ENCODE results near the gene NTNG1. TPM values are rescaled to one million over a fixed set of nuclear protein-coding genes. Genes with fewer than 3 reads are reported as not detected.

The NTNG1 gene
- total and polyA plus RNA-seq, 4 donors = 0.72 to 26.7 (median 3.9) TPM

GRCh38 chr1:107291987-107292386 lies 151.1 kb downstream of the NTNG1 start:
- no peaks in the 10 kb centered on the region for H3K27me3 ChIP-seq (ENCODE audit: control insufficient read depth in 3 of 3, insufficient read depth in 3 of 3, low read length in 2 of 3)
- DNase-seq = no peak
- no peak for TF ChIP-seq CTCF (IDR thresholded peaks at IDR 0.05; ENCODE audit: control extremely low read depth, extremely low read depth)
- WGBS, 2 donors = 63 to 67% methylated on average over 5 of the region's 5 CpGs
- H3K9ac ChIP-seq (ENCODE audit: insufficient read depth in 1 of 2, low read length in 2 of 2) = no peak overlapping the region
- no peak overlapping the region for H3K4me3 ChIP-seq
- no peaks in the 10 kb centered on the region for H3K9me3 ChIP-seq (ENCODE audit: control insufficient read depth in 4 of 4, insufficient read depth in 3 of 4, low read length in 3 of 4)
- ATAC-seq (ENCODE audit: insufficient read depth, low FRiP score) = no peak
- peaks cover 0 to 16% (median 1%) of the 10 kb centered on the region in 5 donors for H3K4me1 ChIP-seq (ENCODE audit: control insufficient read depth in 5 of 5, insufficient read depth in 5 of 5, low read length in 5 of 5)
- no peaks in the 10 kb centered on the region for H3K36me3 ChIP-seq (ENCODE audit: control insufficient read depth in 4 of 4, insufficient read depth in 4 of 4, low read length in 4 of 4)
- no peak overlapping the region for H3K27ac ChIP-seq (ENCODE audit: low read depth in 1 of 2, low read length in 1 of 2)

GRCh38 chr1:107293901-107294613 lies 153.2 kb downstream of the NTNG1 start:
- no peak for ATAC-seq (ENCODE audit: insufficient read depth, low FRiP score)

GRCh38 chr1:107294686-107295085 lies 153.8 kb downstream of the NTNG1 start:
- Histone ChIP-seq H3K9me3 (ENCODE audit: control insufficient read depth in 4 of 4, insufficient read depth in 3 of 4, low read length in 3 of 4) (no peaks in the 10 kb centered on the region), H3K27me3 (ENCODE audit: control insufficient read depth in 3 of 3, insufficient read depth in 3 of 3, low read length in 2 of 3) (no peaks in the 10 kb centered on the region), H3K36me3 (ENCODE audit: control insufficient read depth in 4 of 4, insufficient read depth in 4 of 4, low read length in 4 of 4) (no peaks in the 10 kb centered on the region), H3K4me3 (no peak overlapping the region), H3K27ac (ENCODE audit: low read depth in 1 of 2, low read length in 1 of 2) (no peak overlapping the region), H3K4me1 (ENCODE audit: control insufficient read depth in 5 of 5, insufficient read depth in 5 of 5, low read length in 5 of 5) (peaks cover 0 to 16% (median 1%) of the 10 kb centered on the region in 5 donors), H3K9ac (ENCODE audit: insufficient read depth in 1 of 2, low read length in 2 of 2) (no peak overlapping the region)
- no peak for TF ChIP-seq CTCF (IDR thresholded peaks at IDR 0.05; ENCODE audit: control extremely low read depth, extremely low read depth)
- DNase-seq = peak; percentile 72 to 95 (median 93)
- ATAC-seq (ENCODE audit: insufficient read depth, low FRiP score) = no peak
- 77 to 89% methylated on average over 1 of the region's 1 CpG for WGBS, 2 donors

More at GRCh38 chr1:107293901-107294613, 153.2 kb downstream of the NTNG1 start:
- H3K27me3 ChIP-seq (ENCODE audit: control insufficient read depth in 3 of 3, insufficient read depth in 3 of 3, low read length in 2 of 3) = no peaks in the 10 kb centered on the region
- WGBS, 2 donors = 79 to 92% methylated on average over 6 of the region's 6 CpGs
- H3K9ac ChIP-seq (ENCODE audit: insufficient read depth in 1 of 2, low read length in 2 of 2) = no peak overlapping the region
- peaks cover 0 to 16% (median 1%) of the 10 kb centered on the region in 5 donors for H3K4me1 ChIP-seq (ENCODE audit: control insufficient read depth in 5 of 5, insufficient read depth in 5 of 5, low read length in 5 of 5)
- no peak overlapping the region for H3K27ac ChIP-seq (ENCODE audit: low read depth in 1 of 2, low read length in 1 of 2)
- TF ChIP-seq CTCF (IDR thresholded peaks at IDR 0.05; ENCODE audit: control extremely low read depth, extremely low read depth) = no peak
- no peaks in the 10 kb centered on the region for H3K9me3 ChIP-seq (ENCODE audit: control insufficient read depth in 4 of 4, insufficient read depth in 3 of 4, low read length in 3 of 4)
- H3K4me3 ChIP-seq = no peak overlapping the region
- DNase-seq = no peak
- H3K36me3 ChIP-seq (ENCODE audit: control insufficient read depth in 4 of 4, insufficient read depth in 4 of 4, low read length in 4 of 4) = no peaks in the 10 kb centered on the region
